ENCODE measurements around the gene CAMK2G.
"Not testable (repeated sequence)": the region's sequence is repeated elsewhere in the genome, so short reads cannot be mapped to it uniquely, and the experiment has no call there.

Gene CAMK2G

DNA sequence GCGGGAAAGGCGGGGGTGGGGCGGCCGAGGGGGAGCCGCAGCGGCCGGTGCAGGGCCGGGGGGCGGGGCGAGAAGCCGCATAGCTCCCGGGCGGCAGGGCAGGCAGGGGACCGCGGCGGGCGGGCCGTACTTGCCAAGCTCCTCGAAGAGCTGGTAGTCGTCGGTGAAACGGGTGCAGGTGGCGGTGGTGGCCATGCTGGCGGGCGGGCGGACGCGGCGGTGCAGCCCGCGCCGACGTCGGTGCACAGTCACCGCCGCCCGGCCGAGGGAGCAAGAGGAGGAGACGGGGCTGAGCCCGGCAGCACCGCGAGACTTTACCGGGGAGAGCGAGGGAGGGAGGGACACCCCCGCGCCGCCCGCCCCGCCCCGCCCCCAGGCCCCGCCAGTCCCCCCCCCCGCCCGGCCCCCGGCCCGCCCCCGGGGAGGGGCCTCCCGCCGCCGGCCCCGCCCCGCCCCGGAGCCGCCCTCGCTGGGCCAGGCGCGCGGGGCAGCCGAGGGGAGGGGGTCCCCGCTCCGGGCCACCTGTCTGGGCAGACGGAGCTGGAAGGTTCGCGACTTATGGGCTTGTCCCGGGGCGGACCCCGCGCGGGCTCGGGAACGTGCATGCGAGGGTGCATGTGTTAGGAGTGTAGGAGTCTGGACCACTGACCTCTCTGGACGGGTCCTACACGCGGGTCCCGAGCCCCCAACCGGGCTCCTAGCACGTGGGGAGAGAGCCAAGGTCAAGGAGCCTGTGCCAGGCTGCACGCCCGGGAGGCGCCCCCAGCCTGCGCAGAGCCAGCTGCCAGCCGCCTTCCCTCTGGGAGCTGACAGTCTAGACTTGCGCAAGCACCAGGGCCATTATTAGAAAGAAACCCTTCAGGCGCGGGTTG, at the start of gene CAMK2G:
Gene CAMK2G, minus strand, starts transcription at position 289 of the 872 bp plus-strand sequence. Its CDS starts 94 bp downstream, at position 195.
- DNase-seq (ENCODE audit: low read depth), result no peak

DNA sequence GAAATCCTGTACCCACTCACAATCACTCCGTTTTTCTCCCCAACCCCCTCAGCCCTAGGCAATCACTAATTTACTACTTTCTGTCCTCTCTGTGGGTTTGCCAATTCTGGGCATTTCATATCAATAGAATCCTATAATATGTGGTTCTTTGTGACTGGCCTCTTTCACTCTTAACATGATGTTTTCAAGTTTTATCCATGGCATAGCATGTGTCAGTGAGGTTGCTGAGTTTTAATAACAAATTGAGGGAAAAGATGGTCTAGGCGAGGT, 48.4 kb upstream of the CAMK2G start:
- no peak for DNase-seq (ENCODE audit: low read depth)

DNA sequence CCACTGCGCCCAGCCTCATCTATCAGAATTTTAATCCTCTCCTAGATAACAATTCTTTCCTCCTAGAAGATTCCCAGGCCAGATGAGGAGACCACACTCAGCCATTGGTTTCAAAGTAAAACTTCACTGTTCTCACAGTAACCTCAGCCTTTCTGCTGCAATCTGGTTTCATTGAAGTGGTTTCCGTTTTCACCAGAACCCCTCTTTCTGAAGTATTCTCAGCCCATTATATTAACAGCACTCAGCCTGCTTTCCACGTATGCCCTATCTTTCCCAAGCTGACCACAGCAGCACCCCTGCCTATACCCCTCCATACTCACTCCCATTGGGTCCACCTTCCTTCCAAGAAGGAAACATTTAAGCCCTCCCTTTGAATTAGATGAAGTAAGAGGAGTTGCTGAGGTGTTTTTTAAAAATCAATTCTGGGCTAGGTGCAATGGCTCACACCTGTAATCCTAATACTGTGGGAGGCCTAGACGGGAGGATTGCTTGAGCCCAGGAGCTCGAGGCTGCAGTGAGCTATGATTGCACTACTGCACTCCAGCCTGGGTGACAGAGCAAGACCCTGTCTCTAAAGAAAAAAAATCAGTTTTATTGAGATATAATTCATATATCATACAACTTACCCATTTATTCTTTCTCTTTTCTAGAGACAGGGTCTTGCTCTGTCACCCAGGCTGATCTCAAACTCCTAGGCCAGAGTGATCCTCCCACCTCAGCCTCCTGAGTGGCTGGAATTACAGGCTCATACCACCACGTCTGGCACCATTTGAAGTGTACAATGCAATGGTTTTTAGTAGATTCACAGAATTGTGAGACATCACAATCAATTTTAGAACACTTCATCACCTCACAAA, 47.9 kb upstream of the CAMK2G start:
- no peak for DNase-seq (ENCODE audit: low read depth)

DNA sequence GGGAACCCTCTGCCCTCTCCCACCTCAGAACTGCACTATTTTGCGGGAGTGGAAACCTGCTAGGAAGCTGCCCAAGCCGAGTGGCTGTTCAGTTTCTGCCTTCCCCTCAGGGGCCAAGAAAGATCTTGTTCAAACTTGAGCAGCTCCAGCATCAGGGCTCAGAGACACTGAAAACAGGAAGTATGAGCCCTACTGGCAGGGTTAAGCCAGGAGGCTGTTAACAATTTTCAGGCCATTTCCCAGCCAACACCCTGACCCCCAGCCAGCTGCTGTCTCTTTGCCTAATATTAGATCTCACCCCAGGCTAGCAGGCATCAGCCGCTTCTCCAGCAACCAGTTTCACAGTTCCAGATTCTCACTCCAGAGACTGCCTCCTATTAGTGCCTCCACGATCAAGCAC, 45.7 kb upstream of the CAMK2G start:
- no peak for DNase-seq (ENCODE audit: low read depth)

DNA sequence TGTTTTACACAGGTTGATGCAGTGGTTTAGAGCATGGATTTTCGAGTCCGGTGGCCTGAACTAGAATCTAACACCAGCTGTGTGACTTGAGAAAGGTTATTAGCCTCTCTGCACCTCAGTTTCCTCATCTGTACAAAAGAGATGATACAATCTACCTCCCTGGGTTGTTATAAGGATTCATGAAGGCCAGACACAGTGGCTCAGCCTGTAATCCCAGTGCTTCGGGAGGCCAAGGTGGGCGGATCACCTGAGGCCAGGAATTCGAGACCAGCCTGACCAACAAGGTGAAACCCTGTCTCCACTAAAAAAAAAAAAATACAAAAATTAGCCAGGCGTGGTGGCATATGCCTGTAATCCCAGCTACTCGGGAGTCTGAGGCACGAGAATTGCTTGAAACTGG, 45.1 kb upstream of the CAMK2G start:
- not testable (repeated sequence) for DNase-seq (ENCODE audit: low read depth)

DNA sequence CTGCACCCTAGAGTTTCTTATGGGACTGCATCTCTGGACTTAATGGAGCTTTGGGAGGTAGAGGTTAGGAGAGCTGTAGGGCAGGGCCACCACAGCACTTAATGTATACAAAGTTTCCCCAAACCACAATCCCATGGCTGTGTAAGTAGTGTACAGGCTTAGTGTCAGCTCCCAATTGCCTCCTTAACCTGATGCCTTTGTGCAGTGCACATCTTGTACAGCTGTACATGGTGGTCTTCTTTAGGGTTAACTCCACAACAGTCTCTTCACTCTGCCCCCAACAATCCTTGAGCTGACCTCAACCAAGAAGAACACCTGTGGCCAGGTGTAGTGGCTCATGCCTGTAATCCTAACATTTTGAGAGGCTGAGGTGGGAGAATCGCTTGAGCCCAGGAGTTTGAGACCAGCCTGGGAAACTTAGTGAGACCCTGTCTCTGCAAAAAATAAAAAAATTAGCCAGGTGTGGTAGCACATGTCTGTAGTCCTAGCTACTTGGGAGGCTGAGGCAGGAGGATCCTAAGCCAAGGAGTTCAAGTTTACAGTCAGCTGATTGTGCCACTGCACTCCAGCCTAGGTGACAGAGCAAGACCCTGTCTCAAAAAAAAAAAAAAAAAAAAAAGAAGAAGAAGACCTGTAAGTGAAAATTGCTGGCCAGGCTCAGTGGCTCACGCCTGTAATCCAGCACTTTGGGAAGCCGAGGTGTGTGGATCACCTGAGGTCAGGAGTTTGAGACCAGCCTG, 43.4 kb upstream of the CAMK2G start:
- no peak for DNase-seq (ENCODE audit: low read depth)

DNA sequence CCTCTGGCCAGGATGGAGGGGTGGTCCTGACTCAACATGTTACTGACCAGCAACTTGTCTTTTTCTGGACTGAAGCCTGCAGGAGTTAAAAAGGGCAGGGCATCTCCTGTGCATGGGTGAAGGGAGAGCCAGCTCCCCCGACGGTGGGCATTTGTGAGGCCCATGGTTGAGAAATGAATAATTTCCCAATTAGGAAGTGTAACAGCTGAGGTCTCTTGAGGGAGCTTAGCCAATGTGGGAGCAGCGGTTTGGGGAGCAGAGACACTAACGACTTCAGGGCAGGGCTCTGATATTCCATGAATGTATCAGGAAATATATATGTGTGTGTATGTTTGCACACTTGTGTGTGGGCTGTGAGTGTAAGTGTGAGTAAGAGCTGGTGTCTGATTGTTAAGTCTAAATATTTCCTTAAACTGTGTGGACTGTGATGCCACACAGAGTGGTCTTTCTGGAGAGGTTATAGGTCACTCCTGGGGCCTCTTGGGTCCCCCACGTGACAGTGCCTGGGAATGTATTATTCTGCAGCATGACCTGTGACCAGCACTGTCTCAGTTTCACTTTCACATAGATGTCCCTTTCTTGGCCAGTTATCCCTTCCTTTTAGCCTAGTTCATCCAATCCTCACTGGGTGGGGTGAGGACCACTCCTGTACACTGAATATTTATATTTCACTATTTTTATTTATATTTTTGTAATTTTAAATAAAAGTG, 42.6 kb upstream of the CAMK2G start:
- no peak for DNase-seq (ENCODE audit: low read depth)

DNA sequence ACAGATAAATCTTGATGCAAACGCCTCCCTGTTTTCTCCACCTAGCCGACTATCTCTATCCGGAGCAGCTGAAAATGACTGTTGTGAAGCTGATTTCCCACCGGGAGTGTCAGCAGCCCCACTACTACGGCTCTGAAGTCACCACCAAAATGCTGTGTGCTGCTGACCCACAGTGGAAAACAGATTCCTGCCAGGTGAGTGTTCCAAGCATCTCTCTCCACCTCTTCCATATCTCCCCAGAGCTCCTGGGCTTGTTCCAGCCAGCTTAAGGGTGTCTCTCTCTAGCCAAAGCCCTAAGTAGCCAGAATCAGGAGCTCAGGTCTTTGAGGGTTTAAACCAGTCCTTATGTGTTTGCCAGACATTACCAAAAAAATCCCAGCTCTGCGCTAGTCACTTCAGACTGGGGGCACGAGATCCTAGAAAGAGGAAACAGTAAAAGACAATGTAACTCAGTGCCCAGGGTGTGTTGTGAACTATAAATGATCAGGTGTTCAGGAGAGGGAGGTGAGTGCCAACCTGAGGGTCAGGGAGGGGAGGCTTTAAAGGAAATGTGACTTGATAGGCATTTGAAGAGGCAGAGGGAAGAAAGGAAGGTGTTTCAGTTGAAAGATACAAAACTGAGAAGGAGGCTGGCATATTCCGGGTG, 41.0 kb upstream of the CAMK2G start:
- DNase-seq (ENCODE audit: low read depth), result no peak

DNA sequence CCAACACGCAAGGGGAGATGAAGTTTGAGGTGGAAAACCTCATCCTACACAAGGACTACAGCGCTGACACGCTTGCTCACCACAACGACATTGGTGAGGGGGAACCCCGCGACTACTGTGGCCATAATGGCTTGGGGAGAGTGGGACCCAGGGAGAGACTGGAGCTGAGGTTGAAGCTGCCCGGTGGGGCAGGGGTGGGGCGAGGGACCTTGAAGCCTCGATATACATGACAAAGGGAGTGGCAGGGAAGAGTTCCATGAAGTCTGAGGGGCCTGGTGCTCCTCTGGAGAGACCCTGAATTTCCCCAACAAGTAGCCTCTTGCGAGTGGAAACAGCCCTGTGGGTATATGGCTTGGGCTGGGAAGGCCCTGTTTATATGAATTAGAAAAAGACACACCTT, 39.7 kb upstream of the CAMK2G start:
- no peak for DNase-seq (ENCODE audit: low read depth)

DNA sequence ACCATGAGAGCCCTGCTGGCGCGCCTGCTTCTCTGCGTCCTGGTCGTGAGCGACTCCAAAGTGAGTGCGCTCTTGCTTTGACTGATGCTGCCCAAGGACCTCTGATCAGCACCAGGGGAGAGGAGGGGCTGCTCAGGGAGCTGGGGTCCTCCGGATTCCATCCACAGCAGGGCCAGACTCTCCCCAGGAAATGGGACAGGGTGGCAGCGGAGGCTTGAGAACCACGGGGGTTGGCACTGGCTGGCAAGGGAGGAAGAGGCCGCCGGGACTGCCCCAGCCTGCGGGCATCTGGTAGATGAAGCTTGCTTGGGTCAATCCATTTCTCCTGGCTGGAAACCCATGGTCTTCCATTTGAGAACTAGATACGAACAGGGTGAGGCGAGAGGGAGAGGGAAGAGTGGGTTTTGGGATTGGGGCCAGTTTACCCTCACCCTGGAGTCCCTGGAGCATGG, 37.2 kb upstream of the CAMK2G start:
- DNase-seq (ENCODE audit: low read depth), result no peak

DNA sequence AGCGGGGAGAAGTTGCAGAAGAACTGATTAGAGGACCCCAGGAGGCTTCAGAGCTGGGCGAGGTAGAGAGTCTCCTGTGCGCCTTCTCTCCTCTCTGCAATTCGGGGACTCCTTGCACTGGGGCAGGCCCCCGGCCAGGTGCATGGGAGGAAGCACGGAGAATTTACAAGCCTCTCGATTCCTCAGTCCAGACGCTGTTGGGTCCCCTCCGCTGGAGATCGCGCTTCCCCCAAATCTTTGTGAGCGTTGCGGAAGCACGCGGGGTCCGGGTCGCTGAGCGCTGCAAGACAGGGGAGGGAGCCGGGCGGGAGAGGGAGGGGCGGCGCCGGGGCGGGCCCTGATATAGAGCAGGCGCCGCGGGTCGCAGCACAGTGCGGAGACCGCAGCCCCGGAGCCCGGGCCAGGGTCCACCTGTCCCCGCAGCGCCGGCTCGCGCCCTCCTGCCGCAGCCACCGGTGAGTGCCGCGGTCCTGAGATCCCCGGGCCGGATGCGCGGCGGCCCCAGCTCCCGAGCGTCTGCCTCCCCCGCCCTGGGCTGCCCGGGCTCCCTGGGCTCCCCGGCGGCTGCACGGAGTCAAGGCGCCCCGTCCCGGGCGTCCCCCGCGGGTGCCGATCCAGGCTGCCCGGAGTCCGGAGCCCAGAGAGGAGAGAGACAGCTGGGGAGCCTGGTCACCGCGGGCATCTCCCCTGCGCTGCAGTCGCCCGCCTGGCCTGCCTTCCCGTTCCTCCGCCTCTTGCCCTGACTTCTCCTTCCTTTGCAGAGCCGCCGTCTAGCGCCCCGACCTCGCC, 36.6 kb upstream of the CAMK2G start, which contains the start of gene PLAU:
Gene PLAU, plus strand, starts transcription at position 369 of the 789 bp plus-strand sequence. CDS start 424 bp downstream, outside the sequence.
- DNase-seq (ENCODE audit: low read depth), result no peak

DNA sequence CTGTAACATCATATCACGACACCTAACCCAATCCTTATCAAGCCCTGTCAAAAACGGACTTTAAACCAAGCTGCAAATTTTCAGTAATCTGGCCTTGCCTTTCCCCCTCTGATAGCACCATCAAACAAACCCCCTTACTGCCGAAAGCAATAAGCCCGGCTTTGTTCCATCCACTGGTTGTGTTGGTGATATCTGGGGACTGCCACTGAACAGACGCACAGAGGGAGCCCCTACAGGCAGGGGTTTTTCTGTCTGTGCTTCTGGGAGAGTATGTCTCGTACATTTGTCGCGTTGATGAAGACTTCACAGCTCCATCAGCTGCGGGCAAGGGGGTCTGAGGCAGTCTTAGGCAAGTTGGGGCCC, 36.0 kb upstream of the CAMK2G start:
- no peak for DNase-seq (ENCODE audit: low read depth)

DNA sequence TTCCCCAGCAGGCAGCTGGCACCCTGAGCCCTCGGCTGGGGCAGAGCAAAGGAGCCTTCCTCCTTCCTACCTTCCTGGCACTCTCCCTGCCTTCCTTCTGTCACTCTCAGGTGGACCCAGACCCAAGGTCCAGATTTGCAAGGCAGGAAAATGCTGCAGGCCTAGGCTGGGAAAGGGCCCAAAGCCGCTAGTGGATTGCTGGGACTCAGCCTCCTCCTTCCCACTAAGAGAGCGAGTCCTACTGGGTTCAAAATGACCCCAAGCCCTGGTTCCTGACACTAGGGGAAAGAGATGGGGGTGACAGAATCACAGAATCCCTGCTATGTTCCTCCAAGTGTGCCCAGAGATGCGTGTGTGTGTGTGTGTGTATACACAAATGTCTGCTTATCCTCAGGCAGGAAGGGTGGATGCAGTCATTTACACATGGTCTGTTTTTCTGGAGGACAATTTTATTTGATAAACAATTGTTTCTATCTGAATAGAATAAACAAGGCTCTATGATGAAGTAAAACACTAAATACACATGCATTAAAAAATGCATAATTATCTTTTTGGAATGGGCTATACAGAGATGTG, 35.3 kb upstream of the CAMK2G start:
- DNase-seq (ENCODE audit: low read depth), result no peak

DNA sequence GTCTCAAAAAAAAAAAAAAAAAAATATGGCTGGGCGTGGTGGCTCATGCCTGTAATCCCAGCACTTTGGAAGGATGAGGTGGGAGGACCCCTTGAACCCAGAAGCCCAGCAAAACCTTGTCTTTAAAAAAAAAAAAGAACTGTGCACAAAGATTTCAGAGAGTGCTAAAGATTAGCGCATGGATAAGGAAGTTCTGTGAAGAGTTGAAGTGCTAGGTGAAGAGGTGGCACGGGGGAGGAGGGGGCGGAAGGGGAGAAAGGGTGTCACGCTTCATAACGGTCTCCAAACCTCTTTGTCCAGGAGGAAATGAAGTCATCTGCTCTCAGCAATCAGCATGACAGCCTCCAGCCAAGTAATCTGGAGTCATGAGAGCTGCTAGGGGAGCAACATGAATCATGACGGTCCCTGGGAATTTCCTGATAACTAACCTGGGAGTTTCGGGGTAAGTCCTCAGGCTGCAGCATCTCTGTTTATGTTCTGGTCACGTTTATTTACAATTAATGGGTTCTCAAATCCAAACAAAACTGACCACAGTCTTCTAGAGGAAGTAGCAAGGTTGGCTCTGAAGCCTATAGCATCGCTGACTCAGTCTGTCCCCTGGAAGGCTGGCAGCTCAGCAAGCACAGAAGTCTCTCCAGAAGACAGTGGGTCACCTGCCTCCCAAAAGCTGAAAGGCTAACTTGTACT, 34.6 kb upstream of the CAMK2G start:
- no peak for DNase-seq (ENCODE audit: low read depth)

DNA sequence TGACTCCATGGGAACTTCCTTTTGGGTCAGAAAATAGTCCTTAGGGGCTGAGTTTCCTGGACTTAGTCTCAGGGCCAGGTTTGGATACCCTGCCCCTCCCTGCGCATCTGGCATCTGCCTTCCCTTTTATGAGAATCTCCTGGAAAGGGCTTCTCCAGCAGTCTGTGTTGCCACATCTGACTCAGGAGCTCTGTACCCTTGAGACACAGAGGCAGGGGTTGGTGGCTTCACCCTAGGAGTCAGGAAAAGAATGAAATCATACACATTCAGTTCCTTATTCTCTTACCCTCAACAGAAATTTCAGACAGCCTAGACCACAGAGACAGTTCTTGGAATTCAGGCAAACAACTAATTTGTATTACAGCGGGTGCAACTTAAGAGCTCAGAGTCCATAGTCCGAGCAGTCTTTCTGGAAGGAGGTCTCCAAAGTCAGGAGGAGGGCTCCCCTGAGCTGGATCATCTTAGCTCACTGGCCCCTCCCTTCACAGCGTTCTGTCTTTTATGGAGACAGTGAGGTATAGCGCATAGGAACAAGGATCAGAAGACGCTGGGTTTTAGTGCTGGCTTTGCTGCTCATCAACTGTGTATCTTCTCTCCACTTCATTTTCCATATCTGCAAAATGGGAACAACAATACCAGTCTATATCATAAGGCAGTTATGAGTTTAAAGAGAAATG, 33.6 kb upstream of the CAMK2G start:
- DNase-seq (ENCODE audit: low read depth), result no peak

DNA sequence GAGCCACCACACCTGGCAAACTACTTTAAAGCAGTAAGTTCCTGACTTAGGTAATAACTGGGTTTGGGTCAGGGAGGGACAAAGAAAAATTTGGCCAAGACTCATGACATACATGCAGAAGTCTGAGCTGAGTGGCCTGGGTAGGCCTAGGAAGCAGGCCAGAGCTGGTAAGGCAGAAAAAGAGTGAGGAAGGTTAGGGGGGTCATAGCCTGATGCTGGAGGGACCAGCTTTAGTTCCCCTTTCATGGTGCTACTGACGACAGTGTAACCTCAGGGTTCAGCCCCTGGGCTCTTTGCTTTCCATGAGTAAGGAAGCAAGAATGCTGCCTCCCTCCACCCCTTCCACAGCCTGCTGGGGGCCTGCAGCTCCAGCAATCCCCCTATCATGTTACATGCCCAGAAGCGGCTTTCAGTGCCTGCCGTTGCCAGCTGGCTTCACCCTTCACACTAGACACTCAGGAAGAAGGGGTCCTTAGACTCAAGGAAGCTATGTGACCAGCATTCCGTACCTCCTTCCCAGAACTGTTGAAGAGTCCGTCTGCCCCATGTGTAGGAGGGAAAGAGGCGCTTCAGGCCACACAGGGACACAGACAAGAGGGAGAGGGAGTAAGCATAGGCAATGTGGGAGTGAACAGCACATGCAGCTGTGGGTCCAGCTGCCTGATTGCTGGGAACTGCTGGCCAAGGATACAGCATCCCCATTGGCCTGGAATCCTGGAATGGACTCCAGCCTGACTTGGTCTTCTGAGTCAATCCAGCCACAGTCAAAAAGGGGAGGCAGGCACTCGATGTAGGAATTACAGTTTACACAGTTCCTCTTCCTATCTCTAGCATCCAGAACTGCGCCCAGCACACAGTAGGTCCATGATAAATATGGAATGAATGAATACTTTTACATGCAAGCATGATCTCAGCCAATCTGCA, 32.4 kb upstream of the CAMK2G start:
- DNase-seq (ENCODE audit: low read depth), result peak; percentile 88

DNA sequence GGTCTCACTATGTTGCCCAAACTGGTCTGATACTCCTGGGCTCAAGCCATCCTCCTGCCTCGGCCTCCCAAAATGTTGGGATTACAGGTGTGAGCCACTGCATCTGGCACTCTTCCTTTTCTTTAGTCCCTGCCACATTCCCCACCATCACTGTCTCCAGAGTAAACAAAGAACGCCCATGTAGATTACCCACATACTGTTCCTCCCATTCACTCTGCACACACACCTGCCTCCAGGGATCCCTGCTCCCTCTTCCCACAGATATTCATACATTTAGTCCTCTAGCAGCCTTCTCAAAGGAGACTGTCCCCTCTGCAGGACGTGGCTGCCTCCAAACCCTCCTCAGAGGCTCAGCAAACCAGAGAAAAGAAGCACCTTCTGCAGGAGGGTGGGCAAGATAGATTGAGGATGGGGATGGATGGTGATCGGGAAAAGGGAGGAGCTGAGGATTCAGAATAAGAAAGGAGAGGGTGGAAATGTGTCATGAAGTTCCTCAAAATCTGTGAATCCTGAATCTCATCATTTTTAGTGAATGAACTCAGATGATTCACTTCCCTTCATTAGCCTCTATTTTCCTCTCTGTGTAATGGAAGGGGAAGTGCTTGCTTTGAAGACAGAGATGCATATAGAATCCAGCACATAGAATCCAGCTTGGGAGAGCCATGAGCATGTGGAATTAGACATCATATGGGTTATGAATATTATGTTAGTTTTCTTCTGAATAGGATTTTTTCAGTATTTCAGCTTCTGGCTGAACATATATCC, 31.1 kb upstream of the CAMK2G start:
- no peak for DNase-seq (ENCODE audit: low read depth)
